ENCODE results near the gene NDUFAF4. TPM values are rescaled to one million over a fixed set of nuclear protein-coding genes. Genes with fewer than 3 reads are reported as not detected.

The NDUFAF4 gene
- total and polyA plus RNA-seq, 10 of the 15 experiments (the other 5 are each of a cell fraction or from before 2014, with no cell fraction given), result 26.9 to 188 (median 76.9) TPM

DNA sequence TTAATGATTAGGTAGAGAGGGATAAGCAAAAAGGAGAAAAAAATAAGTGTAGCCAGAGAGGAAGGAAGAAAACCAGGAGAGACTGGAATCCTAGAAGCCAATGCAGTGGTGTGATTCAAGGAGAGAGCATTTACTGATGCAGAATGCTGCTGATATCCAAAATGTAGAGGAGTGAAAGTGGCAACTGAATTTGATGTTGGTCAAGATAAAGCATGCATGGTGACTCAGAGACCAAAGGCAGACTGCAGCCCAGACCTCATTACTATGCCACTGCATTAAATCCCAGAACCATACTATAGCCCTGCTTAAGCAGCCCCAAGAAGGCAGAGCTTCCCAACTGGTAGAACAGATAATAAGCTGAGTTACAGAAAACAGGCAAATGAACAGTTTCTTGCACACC, 42.6 kb upstream of the NDUFAF4 start:
- in situ Hi-C loops (cut with MboI), result no loop called here

More for the DNA sequence above, 42.6 kb upstream of the NDUFAF4 start:
- ChIA-PET POLR2A (no interaction called here), CTCF (no interaction called here), SMC1A (ENCODE audit: uncharacterized antibody, unreplicated experiment) (interaction anchor here (0.7 kb wide), 2 partner anchors 90 to 294 kb away, joined by 3 read pairs; no protein-coding TSS in a partner anchor), RAD21 (ENCODE audit: unreplicated experiment) (no interaction called here)
- no TSS peak for BruUV-seq (replicated peaks)
- intact Hi-C loops (cut with micrococcal nuclease; ENCODE audit: unreplicated experiment), result no loop called here
- H3K9ac ChIP-seq (ENCODE audit: control insufficient read depth, insufficient read depth, low read length), result no peak overlapping the region
- no peaks in the 10 kb centered on the region for H3K4me1 ChIP-seq (ENCODE audit: control insufficient read depth, insufficient read depth, low read length)
- no peaks in the 10 kb centered on the region for H3K36me3 ChIP-seq (ENCODE audit: control insufficient read depth in 2 of 2, insufficient read depth in 2 of 2, low read length in 1 of 2)
- TF ChIP-seq, protein P1, sequence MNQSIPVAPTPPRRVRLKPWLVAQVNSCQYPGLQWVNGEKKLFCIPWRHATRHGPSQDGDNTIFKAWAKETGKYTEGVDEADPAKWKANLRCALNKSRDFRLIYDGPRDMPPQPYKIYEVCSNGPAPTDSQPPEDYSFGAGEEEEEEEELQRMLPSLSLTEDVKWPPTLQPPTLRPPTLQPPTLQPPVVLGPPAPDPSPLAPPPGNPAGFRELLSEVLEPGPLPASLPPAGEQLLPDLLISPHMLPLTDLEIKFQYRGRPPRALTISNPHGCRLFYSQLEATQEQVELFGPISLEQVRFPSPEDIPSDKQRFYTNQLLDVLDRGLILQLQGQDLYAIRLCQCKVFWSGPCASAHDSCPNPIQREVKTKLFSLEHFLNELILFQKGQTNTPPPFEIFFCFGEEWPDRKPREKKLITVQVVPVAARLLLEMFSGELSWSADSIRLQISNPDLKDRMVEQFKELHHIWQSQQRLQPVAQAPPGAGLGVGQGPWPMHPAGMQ (IDR thresholded peaks at IDR 0.05; ENCODE audit: borderline replicate concordance), result no peak
- TF ChIP-seq PML (IDR thresholded peaks at IDR 0.05; ENCODE audit: low read length), result no peak
- TF ChIP-seq RAD21 (IDR thresholded peaks at IDR 0.05; ENCODE audit: insufficient read depth, low read depth, low read length), result no peak
- TF ChIP-seq SPI1 (IDR thresholded peaks at IDR 0.05; ENCODE audit: borderline replicate concordance, insufficient read depth, low read depth, low read length), result no peak
- TF ChIP-seq CREM (IDR thresholded peaks at IDR 0.05; ENCODE audit: low read depth), result no peak
- TF ChIP-seq, protein P2, sequence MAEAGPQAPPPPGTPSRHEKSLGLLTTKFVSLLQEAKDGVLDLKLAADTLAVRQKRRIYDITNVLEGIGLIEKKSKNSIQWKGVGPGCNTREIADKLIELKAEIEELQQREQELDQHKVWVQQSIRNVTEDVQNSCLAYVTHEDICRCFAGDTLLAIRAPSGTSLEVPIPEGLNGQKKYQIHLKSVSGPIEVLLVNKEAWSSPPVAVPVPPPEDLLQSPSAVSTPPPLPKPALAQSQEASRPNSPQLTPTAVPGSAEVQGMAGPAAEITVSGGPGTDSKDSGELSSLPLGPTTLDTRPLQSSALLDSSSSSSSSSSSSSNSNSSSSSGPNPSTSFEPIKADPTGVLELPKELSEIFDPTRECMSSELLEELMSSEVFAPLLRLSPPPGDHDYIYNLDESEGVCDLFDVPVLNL (IDR thresholded peaks at IDR 0.05; ENCODE audit: low read depth, low read length), result no peak
- TF ChIP-seq ESRRA (IDR thresholded peaks at IDR 0.05; ENCODE audit: low read length), result no peak
- TF ChIP-seq, protein P3, sequence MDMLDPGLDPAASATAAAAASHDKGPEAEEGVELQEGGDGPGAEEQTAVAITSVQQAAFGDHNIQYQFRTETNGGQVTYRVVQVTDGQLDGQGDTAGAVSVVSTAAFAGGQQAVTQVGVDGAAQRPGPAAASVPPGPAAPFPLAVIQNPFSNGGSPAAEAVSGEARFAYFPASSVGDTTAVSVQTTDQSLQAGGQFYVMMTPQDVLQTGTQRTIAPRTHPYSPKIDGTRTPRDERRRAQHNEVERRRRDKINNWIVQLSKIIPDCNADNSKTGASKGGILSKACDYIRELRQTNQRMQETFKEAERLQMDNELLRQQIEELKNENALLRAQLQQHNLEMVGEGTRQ (IDR thresholded peaks at IDR 0.05; ENCODE audit: borderline replicate concordance, low read depth, low read length), result no peak
- TF ChIP-seq EP300 (IDR thresholded peaks at IDR 0.05; ENCODE audit: borderline replicate concordance in 1 of 2, control insufficient read depth in 1 of 2, low read depth in 2 of 2, low read length in 2 of 2), result no peak
- no peak for TF ChIP-seq HDGF (IDR thresholded peaks at IDR 0.05)
- no peak for TF ChIP-seq PAX5 (IDR thresholded peaks at IDR 0.05; ENCODE audit: borderline replicate concordance, low read depth, low read length)
- no peak for TF ChIP-seq POU2F2 (IDR thresholded peaks at IDR 0.05; ENCODE audit: borderline replicate concordance, low read depth, low read length)
- TF ChIP-seq POLR2A (IDR thresholded peaks at IDR 0.05; ENCODE audit: low read depth, low read length), result no peak
- TF ChIP-seq STAT1 (conservative IDR thresholded peaks at IDR 0.05), result no peak
- H3K4me3 ChIP-seq, result no peak overlapping the region
- FAIRE-seq (no peak), ATAC-seq (no peak), DNase-seq (ENCODE audit: low read depth, low spot score) (no peak)
- H3K79me2 ChIP-seq (ENCODE audit: control insufficient read depth, insufficient read depth, low read length), result no peaks in the 10 kb centered on the region
- H2AFZ ChIP-seq (ENCODE audit: control insufficient read depth, low read depth, low read length), result no peak overlapping the region
- no peaks in the 10 kb centered on the region for H3K9me3 ChIP-seq (replicated peaks; ENCODE audit: control insufficient read depth, insufficient read depth, low read length)
- no peak overlapping the region for H3K4me2 ChIP-seq (ENCODE audit: control insufficient read depth, insufficient read depth)
- no peak overlapping the region for H3K27ac ChIP-seq (ENCODE audit: control insufficient read depth, insufficient read depth)
- H3K27me3 ChIP-seq (replicated peaks in 1 of 2; ENCODE audit: control insufficient read depth in 2 of 2, insufficient read depth in 2 of 2, low read length in 1 of 2), result no peaks in the 10 kb centered on the region; a peak in 1 of 4 replicates
- no peaks in the 10 kb centered on the region for H4K20me1 ChIP-seq (ENCODE audit: control insufficient read depth, insufficient read depth)

All from GM12878 (cell line).